Stimulated activated naive CD4-positive, alpha-beta T cell (primary cell): ENCODE data around the gene CSNK1A1.
"Not testable (repeated sequence)": the region's sequence is repeated elsewhere in the genome, so short reads cannot be mapped to it uniquely, and the experiment has no call there.

Source experiments
- DNase-seq, 6 experiments: peaks; one replicate each; lab custom pipeline; 2025; lab: John Stamatoyannopoulos, UW

Gene CSNK1A1

GRCh38 chr5:149456597-149457392 is 94.4 kb downstream of the CSNK1A1 start:
- no peak for DNase-seq

- no peak for DNase-seq
Observed at GRCh38 chr5:149455889-149456409, 95.3 kb downstream of the CSNK1A1 start.

GRCh38 chr5:149453618-149454415 is 97.4 kb downstream of the CSNK1A1 start:
- no peak for DNase-seq

GRCh38 chr5:149452665-149453617 is 98.3 kb downstream of the CSNK1A1 start:
- DNase-seq = no peak

GRCh38 chr5:149452007-149452664 is 99.1 kb downstream of the CSNK1A1 start:
- DNase-seq = no peak

- no peak for DNase-seq
Observed at GRCh38 chr5:149450199-149450598, 101.0 kb downstream of the CSNK1A1 start.

GRCh38 chr5:149448831-149449714 is 102.2 kb downstream of the CSNK1A1 start:
- DNase-seq = no peak

GRCh38 chr5:149448431-149448830 is 102.8 kb downstream of the CSNK1A1 start:
- DNase-seq = no peak

- no peak for DNase-seq
Observed at GRCh38 chr5:149447373-149448367, 103.6 kb downstream of the CSNK1A1 start.

- DNase-seq = not testable (repeated sequence)
Observed at GRCh38 chr5:149446794-149447193, 104.4 kb downstream of the CSNK1A1 start.

- no peak for DNase-seq
Observed at GRCh38 chr5:149445739-149446369, 105.4 kb downstream of the CSNK1A1 start.

- no peak for DNase-seq
Observed at GRCh38 chr5:149445343-149445738, 105.9 kb downstream of the CSNK1A1 start.

- not testable (repeated sequence) for DNase-seq
Observed at GRCh38 chr5:149444430-149444829, 106.8 kb downstream of the CSNK1A1 start.

GRCh38 chr5:149443210-149443609 is 108.0 kb downstream of the CSNK1A1 start:
- DNase-seq = no peak

GRCh38 chr5:149442563-149443182 is 108.6 kb downstream of the CSNK1A1 start:
- DNase-seq = peak; percentile 8 to 62 (median 52)
